Sigmoid colon (tissue), 4 donors: ENCODE data around the gene NXPH2.

ENCODE experiments used
- EP300 ChIP-seq, 4 donors: sonication (generic); formaldehyde crosslinking; IDR thresholded peaks; one replicate each; pipeline ENCODE4 v1.6.1; 2017; ENCODE audit warnings: antibody characterized with exemption in 4 of 4
- TF ChIP-seq, protein P1 (sequence below), 4 experiments: fragments of 450-650 bp in 3 of 4; fragments of 200-600 bp in 1 of 4; IDR thresholded peaks; one replicate each; pipeline ENCODE4 v1.5.1; 2016 to 2019; ENCODE audit warnings: antibody characterized with exemption in 4 of 4, mild to moderate bottlenecking in 3 of 4, moderate library complexity in 2 of 4

DNA sequence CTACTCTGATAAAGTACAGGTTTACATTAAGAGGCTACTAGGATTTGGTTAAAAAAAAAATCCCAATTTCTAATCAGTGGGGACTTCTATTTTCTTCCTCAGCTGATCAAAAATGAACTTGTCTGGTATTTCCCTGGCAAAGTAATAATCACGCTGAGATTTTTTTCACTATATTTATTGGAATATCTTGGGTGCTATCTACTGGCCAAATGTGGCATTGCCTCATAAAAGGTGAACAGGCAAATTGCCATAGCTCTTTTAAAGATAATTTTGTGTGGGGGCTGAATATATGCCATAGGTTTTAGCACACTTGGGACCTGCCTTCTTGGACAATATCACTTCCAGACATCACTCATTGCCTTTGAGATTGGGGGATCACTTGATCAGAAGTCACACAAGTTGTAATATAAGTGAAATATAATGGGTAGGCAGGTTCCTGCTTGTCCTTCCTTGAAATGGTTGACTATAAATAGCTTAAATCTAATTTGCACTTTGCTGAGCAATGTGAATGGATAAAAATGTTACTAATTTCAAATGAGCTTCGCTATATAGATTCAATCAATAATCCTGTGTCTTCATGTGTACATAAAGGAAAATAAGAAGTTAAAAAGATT lies 7.0 kb upstream of the NXPH2 start:
- TF ChIP-seq, protein P1, sequence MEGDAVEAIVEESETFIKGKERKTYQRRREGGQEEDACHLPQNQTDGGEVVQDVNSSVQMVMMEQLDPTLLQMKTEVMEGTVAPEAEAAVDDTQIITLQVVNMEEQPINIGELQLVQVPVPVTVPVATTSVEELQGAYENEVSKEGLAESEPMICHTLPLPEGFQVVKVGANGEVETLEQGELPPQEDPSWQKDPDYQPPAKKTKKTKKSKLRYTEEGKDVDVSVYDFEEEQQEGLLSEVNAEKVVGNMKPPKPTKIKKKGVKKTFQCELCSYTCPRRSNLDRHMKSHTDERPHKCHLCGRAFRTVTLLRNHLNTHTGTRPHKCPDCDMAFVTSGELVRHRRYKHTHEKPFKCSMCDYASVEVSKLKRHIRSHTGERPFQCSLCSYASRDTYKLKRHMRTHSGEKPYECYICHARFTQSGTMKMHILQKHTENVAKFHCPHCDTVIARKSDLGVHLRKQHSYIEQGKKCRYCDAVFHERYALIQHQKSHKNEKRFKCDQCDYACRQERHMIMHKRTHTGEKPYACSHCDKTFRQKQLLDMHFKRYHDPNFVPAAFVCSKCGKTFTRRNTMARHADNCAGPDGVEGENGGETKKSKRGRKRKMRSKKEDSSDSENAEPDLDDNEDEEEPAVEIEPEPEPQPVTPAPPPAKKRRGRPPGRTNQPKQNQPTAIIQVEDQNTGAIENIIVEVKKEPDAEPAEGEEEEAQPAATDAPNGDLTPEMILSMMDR (IDR thresholded peaks at IDR 0.05) = peak; percentile 10 to 61 (median 54)
- TF ChIP-seq EP300 (IDR thresholded peaks at IDR 0.05) = no peak
